Body of pancreas (tissue), 4 donors: ENCODE data around the gene ADGRF5. TPM values are rescaled to one million over a fixed set of nuclear protein-coding genes. Genes with fewer than 3 reads are reported as not detected.

Experiments
- ATAC-seq: fragments of 150-250 bp; one replicate; pipeline ENCODE4 v1.9.1; 2016
- DNase-seq, 4 donors: peaks; one replicate each; pipeline ENCODE4 v3.0.0-alpha.2; 2019
- H3K27ac ChIP-seq, 4 donors: fragments of 200-600 bp; sonication (generic); 1 replicate in 3 of 4; 2 replicates in 1 of 4; pipeline versions ENCODE4 v1.5.1 to v1.6.1; 2016 to 2019; ENCODE audit warnings: mild to moderate bottlenecking in 1 of 4, mixed read lengths in 1 of 4, moderate library complexity in 1 of 4
- H3K27me3 ChIP-seq, 2 donors: fragments of 200-600 bp; sonication (generic); one replicate each; pipeline ENCODE4 v1.6.0; 2016; ENCODE audit warnings: mild to moderate bottlenecking in 1 of 2
- H3K36me3 ChIP-seq, 2 donors: fragments of 200-600 bp; sonication (generic); replicated peaks in 1 of 2; 2 replicates each; pipeline ENCODE4 v1.5.1; 2016; ENCODE audit warnings: low read depth in 2 of 2; ENCODE audit not compliant: insufficient read depth in 1 of 2
- H3K4me1 ChIP-seq: fragments of 200-600 bp; sonication (generic); one replicate; pipeline ENCODE4 v1.6.0; 2016
- H3K4me3 ChIP-seq, 2 donors: fragments of 200-600 bp; sonication (generic); 1 replicate in 1 of 2; 2 replicates in 1 of 2; pipeline ENCODE4 v1.5.1; 2016 to 2019
- H3K9me3 ChIP-seq, 3 donors: fragments of 200-600 bp; sonication (generic); 1 replicate in 2 of 3; 2 replicates in 1 of 3; pipeline ENCODE4 v1.5.1; 2016
- POLR2A ChIP-seq, 3 donors: fragments of 450-650 bp; IDR thresholded peaks; one replicate each; pipeline ENCODE4 v1.6.1; 2016; ENCODE audit warnings: antibody characterized with exemption in 3 of 3, mild to moderate bottlenecking in 2 of 3
- WGBS, 2 donors: methylation state at CpG; one replicate each; pipeline ENCODE4 v1.1.5; 2017; 5-methylcytosine and 5-hydroxymethylcytosine counted together
- intact Hi-C: fragments of 100-400 bp; cut with DNase I; formaldehyde crosslinking; loops from one replicate; pipeline ENCODE4 v1.15.1; 2023
- total RNA-seq, 2 donors: library from RNA; depleted of rRNA; stranded (reverse); fragments of >200 nt; gene quantifications; one replicate each; pipeline ENCODE4 v1.1.0, GENCODE V29; 2016
- TF ChIP-seq, protein P1 (sequence below), 7 experiments: fragments of 450-650 bp in 4 of 7; fragments of 200-600 bp in 3 of 7; sonication (generic) in 3 of 7; IDR thresholded peaks; one replicate each; pipeline ENCODE4 v1.5.1; 2016 to 2019; ENCODE audit warnings: antibody characterized with exemption in 7 of 7

The ADGRF5 gene
- total RNA-seq, 2 donors from 2014 or later = 4.9 to 6.5 TPM

DNA sequence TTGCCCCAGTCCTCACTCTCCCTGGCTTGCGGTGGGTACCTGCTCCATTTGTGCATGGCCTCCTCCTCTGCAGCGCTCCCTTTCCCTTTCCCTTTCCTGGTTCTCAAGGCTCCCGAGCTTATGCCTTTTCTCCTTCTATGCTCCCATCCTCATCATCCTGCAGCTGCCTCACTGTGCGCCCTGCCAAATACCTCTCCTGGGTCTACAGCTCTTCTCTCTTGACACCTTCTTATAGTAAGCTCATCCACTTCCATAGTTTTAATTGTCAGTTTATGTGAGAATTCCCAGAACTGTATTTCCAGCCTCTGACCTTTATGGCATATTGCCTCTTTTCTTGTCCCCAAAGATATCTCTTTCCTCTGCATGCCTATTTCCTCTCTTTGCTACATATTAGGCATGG, 5.9 kb downstream of the ADGRF5 start:
- no peak for TF ChIP-seq POLR2A (IDR thresholded peaks at IDR 0.05)
- TF ChIP-seq, protein P1, sequence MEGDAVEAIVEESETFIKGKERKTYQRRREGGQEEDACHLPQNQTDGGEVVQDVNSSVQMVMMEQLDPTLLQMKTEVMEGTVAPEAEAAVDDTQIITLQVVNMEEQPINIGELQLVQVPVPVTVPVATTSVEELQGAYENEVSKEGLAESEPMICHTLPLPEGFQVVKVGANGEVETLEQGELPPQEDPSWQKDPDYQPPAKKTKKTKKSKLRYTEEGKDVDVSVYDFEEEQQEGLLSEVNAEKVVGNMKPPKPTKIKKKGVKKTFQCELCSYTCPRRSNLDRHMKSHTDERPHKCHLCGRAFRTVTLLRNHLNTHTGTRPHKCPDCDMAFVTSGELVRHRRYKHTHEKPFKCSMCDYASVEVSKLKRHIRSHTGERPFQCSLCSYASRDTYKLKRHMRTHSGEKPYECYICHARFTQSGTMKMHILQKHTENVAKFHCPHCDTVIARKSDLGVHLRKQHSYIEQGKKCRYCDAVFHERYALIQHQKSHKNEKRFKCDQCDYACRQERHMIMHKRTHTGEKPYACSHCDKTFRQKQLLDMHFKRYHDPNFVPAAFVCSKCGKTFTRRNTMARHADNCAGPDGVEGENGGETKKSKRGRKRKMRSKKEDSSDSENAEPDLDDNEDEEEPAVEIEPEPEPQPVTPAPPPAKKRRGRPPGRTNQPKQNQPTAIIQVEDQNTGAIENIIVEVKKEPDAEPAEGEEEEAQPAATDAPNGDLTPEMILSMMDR (IDR thresholded peaks at IDR 0.05) = no peak

DNA sequence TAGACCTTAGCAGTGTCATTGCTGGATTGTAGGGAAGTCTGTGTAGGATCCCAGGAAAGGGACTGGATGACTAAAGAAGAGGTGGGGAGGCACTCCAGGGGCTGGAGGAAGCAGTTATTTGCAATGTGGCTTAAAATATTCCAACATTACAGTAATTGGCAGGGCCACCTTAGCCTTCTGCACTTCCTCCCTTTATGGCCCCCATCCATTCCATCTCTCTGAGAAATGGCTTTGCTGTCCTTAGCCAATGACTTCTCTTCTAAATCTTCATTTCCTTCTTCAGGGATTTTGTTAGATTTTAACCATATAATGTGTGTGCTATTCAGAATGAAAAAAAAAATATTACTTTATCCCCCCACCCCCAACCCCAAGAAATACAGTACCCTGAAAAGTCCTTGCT, 6.4 kb downstream of the ADGRF5 start:
- ATAC-seq (no peak), DNase-seq (no peak)
- Histone ChIP-seq H3K36me3 (no peaks in the 10 kb centered on the region), H3K9me3 (no peaks in the 10 kb centered on the region), H3K27ac (no peak overlapping the region), H3K4me3 (no peak overlapping the region), H3K4me1 (peaks cover 10% of the 10 kb centered on the region), H3K27me3 (no peaks in the 10 kb centered on the region)
- TF ChIP-seq, protein P1 (IDR thresholded peaks at IDR 0.05) = no peak
- no peak for TF ChIP-seq POLR2A (IDR thresholded peaks at IDR 0.05)
- intact Hi-C loops = no loop called here

More for the DNA sequence above, 5.9 kb downstream of the ADGRF5 start:
- Histone ChIP-seq H3K4me3 (no peak overlapping the region), H3K4me1 (peaks cover 10% of the 10 kb centered on the region), H3K9me3 (no peaks in the 10 kb centered on the region), H3K36me3 (no peaks in the 10 kb centered on the region), H3K27me3 (no peaks in the 10 kb centered on the region), H3K27ac (no peak overlapping the region)
- DNase-seq = no peak
- intact Hi-C loops = no loop called here
- ATAC-seq = no peak
- 95 to 97% methylated on average over 4 of the region's 4 CpGs for WGBS, 2 donors

DNA sequence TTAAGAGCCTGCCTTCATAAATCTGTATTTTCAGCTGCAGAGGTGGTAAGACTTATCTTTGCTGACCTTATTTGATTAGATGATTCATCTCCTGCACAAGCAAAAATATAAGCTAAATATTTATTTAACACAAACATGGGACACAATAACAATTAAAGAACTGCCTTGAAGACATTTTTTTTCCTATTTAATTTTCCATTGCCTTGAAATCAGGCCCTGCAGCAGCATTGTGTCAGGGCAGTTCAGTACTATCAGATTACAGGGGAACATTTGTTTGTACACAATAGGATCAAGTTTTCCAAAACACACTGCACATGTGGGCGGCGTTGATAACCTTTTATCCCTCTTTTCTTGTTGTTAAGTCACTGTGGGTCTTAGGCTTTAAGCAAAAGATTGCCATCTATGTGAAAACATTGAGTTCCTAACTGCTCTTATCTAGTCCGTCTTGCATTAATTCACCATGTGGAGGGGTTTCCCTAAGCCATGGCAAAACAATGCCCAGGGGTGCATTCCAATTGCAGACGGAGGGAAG, 7.4 kb downstream of the ADGRF5 start:
- no peak for TF ChIP-seq POLR2A (IDR thresholded peaks at IDR 0.05)
- TF ChIP-seq, protein P1 (IDR thresholded peaks at IDR 0.05) = no peak
- intact Hi-C loops = no loop called here
- H3K27me3 ChIP-seq = no peaks in the 10 kb centered on the region
- no peak overlapping the region for H3K4me3 ChIP-seq
- peaks cover 10% of the 10 kb centered on the region for H3K4me1 ChIP-seq
- 70 to 71% methylated on average over 4 of the region's 4 CpGs for WGBS, 2 donors
- no peak for DNase-seq
- ATAC-seq = no peak
- no peaks in the 10 kb centered on the region for H3K9me3 ChIP-seq
- H3K36me3 ChIP-seq = no peaks in the 10 kb centered on the region
- no peak overlapping the region for H3K27ac ChIP-seq

DNA sequence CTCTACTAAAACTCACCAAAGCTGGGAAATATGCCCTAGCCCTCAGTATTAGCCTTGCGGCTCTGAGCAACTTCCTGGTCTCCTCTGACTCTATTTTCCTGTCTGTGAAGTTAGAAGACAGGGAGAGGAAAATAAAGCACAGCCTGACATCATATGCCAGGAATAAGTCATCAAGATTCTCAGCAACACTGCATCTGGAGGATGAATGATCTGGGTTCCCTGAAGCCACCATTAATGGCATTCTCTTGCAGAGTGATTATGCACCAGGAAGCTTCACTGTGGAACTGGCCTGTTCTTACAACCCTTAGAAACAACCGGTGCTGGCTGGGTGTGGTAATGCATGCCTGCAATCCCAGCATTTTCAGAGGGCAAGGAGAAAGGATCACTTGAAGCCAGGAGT, 12.4 kb downstream of the ADGRF5 start:
- no peaks in the 10 kb centered on the region for H3K27me3 ChIP-seq
- no peak overlapping the region for H3K27ac ChIP-seq
- peaks cover 7% of the 10 kb centered on the region for H3K4me1 ChIP-seq
- 63 to 72% methylated on average over 2 of the region's 2 CpGs for WGBS, 2 donors
- peak; percentile 30 for ATAC-seq
- no peaks in the 10 kb centered on the region for H3K9me3 ChIP-seq
- DNase-seq = no peak
- H3K36me3 ChIP-seq = no peaks in the 10 kb centered on the region
- no peak overlapping the region for H3K4me3 ChIP-seq
- TF ChIP-seq, protein P1 (IDR thresholded peaks at IDR 0.05) = no peak
- TF ChIP-seq POLR2A (IDR thresholded peaks at IDR 0.05) = no peak
- intact Hi-C loops = no loop called here

DNA sequence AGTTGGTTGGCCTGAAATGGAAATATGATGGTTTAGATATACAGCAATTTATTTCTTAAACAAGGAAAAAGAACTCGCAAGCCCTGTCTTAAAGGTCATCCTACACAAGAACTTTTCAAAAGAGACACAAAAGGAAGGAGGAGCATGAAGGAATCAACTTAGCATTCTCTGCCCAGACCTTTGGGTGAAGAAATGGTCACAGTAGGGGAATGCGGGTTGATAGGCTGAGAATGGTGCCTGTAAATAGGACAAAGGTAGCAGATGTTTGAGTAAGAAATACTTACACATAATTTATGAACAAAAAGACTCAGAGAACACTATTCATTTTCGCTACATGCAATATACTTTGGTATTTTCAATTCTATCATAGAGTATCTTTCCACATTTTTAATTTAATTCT, 15.0 kb downstream of the ADGRF5 start:
- Histone ChIP-seq H3K4me3 (no peak overlapping the region), H3K9me3 (no peaks in the 10 kb centered on the region), H3K36me3 (no peaks in the 10 kb centered on the region), H3K27me3 (no peaks in the 10 kb centered on the region), H3K27ac (no peak overlapping the region), H3K4me1 (peaks cover 6% of the 10 kb centered on the region)
- TF ChIP-seq, protein P1 (IDR thresholded peaks at IDR 0.05) = no peak
- WGBS, 2 donors = 88 to 93% methylated on average over 3 of the region's 3 CpGs
- no peak for ATAC-seq
- intact Hi-C loops = no loop called here
- DNase-seq = no peak
